ENCODE measurements around the gene MAGI2.
"Not testable (repeated sequence)": the region's sequence is repeated elsewhere in the genome, so short reads cannot be mapped to it uniquely, and the experiment has no call there.

The MAGI2 gene

DNA sequence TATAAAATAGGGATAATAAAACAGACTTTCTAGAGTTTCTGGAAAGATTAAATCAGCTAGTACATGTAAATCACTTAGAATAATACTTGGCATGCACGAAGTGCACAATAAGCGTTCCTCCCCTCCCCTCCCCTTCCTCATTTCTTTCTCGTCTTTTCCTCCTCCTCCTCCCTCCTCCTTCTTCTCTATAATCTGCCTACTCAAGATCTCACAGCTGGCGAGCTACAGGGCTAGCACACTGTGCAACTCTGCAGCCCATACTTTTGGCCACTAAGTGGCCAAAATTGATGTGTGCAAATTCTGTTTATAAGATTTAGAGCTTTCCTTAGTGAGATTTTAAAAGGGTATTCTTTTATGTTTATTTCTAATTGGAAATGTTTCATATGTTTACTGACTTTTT, 1089.6 kb downstream of the MAGI2 start:
- DNase-seq (ENCODE audit: low read depth in 2 of 2) = no peak

DNA sequence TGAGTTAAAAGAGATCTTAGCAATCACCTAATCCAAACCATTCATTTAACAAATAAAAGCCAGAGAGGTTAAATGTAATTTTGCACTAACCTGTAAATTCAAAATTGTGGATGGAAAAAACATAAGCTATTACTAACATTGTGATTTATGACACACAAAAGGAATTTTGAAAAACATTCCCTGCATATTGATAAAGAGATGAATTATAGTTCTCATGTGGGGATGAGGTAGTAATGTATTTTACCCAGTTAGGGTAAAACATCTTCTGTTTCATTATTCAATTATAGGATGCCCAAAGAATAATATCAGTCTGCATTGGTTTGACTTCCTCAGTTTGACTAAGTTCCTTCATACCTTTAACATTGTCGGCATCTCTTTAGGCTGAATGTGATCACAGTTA, 1093.6 kb downstream of the MAGI2 start:
- no peak for DNase-seq (ENCODE audit: low read depth in 2 of 2)

DNA sequence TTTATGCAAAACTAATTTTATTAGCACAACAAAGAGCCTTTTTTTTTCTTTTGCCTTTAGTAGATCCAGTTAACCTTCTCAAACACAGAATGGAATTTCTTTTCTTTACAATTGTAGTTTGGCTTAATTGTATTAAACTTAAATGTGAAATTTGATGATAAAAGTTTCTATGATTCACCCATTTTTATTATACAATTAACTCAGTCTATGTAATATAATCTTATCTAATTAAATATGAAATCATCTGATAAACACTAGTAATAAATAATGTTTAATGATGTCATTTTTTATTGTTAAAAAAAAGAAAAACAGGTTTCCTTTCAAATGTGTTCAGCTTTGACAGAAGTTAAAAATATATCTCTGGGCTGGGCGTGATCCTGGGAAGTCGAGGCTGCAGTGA, 1095.8 kb downstream of the MAGI2 start:
- DNase-seq (ENCODE audit: low read depth in 2 of 2) = no peak

DNA sequence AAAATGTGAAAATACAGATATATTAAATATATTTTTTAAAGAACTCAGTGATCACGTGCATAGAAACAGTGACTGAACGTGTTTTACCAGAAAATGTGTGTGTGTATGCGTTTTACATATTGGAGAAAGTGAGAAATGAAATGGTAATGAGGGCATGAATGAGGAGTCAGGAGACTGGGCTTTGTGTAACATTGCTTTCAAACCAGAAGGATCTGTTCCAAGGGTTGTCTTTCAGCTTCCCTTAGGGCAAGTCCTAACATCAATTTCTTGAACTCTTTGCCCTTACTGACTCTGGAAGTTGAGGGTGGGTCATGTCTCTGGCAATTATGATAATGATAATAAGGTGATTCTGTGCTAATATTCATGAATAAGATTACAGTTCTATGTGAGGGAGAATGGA, 1097.6 kb downstream of the MAGI2 start:
- DNase-seq (ENCODE audit: low read depth in 2 of 2) = no peak

DNA sequence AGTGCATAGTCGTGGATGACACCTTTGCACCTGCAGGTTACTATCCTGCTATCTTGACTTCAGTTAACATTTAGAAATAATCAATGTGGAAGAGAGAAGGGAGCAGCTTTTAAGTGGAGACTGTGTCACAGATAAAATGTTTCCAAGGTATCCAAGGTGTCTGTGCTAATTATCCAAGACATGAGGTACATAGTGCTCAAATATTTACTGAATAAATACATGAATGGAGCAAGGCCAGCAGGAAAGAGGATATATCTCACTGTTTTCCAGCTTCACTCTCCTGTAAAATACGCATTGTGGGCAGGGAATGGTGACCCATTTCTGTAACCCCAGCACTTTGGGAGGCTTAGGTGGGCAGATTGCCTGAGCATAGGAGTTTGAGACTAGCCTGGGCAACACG, 1102.5 kb downstream of the MAGI2 start:
- no peak for DNase-seq (ENCODE audit: low read depth in 2 of 2)

DNA sequence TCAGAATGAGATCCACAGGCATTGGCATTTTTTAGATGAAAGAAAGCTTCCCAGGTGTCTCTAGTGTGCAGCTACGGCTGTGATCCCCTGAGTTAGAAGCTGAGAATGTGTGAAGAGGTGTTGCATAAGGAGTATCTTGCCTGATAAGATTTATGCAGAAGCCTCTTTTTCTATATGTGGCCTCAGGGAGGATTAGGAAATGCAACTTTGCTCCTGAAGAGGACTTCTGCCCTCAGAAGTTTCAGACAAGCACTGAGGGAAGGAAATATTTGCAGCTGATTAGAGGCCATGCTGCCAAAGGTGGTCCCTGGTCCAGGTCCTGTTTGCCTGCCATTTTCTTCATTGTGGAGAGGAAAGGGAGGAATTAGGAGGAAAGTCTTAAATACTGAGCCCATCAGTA, 1103.1 kb downstream of the MAGI2 start:
- DNase-seq (ENCODE audit: low read depth in 2 of 2) = no peak

DNA sequence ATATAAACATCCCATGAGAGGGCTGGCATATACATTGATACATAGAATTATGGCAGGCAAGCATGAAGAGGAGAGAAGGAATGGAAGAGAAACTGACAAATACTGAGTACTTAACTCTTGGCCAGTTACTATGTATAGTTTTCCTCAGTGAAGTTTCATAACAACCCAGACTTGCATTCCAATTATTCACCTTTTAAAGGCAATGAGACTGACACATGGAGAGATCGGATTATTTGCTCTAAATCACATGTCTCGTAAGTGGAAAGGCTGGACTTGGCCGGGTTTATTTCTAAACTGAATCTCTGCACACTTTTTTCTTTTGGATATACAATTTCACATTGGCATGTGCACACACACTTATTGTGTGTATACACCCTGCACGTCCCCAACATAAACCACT, 1106.6 kb downstream of the MAGI2 start:
- no peak for DNase-seq (ENCODE audit: low read depth in 2 of 2)

DNA sequence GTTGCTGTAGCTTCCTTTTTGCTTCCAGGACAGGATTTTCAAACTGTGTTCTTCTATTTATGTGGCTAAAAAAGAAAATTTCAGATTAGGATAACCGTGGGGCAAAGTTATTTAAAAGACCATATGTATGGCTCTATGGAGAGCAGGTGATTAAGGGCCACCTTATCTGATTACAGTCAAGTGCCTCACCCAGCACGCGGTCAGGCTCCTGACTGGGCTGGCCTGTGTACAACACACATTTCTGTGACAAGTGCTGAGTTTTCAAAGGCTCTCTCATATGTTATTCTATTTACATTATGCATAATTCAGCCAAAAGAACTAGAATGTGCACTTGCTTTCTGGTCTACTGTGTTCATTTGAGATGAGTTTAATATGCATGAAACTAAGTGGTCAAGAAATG, 1107.5 kb downstream of the MAGI2 start:
- DNase-seq (ENCODE audit: low read depth in 2 of 2) = no peak

DNA sequence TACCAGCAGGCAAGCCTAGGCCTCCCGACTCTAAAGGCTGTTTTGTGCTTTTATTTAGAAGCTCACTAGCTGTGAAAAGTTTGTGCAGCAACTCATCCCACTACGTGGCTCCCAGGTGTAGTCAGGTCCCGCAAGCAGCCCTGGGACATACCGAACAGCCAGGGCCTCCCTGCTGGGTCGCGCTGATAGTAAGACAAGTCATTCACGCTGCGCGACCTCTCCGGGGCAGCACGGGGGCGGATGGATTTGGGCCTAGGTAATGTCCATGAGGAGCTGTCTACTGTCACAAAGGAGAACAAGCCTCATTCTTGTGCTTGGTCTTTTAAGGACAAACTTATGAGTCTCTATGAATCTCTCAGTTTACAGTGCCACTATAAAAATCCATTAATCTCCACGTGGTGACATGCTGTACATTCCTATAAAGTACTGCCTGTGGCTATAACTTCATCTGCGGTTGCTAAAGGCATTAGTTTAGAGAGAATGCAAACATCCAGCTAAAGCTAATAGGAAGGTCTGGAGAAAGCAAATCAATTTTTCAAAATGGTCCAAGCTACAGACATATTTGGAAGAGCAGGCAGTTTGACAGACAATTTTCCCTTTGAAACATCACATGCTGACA, 1108.1 kb downstream of the MAGI2 start:
- no peak for DNase-seq (ENCODE audit: low read depth in 2 of 2)

DNA sequence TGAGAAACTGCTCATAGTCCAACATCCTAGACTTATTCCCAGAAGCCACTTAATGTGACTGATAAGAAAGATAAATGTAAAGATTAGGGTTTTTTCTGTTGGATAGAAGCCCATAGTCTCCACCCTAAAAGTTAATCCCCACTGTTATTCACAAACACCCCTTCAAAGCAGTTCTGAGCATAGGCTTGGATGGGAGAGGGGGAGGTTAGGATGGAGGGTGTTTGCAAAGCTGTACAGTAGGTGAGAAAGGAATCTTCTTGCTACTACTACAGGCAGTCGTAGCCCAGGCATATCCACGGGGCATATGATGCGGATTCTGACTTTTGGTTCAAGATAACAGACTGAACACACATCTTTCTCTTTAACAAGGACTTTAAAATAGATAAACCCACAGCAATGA, 1119.0 kb downstream of the MAGI2 start:
- DNase-seq (ENCODE audit: low read depth in 2 of 2) = no peak

DNA sequence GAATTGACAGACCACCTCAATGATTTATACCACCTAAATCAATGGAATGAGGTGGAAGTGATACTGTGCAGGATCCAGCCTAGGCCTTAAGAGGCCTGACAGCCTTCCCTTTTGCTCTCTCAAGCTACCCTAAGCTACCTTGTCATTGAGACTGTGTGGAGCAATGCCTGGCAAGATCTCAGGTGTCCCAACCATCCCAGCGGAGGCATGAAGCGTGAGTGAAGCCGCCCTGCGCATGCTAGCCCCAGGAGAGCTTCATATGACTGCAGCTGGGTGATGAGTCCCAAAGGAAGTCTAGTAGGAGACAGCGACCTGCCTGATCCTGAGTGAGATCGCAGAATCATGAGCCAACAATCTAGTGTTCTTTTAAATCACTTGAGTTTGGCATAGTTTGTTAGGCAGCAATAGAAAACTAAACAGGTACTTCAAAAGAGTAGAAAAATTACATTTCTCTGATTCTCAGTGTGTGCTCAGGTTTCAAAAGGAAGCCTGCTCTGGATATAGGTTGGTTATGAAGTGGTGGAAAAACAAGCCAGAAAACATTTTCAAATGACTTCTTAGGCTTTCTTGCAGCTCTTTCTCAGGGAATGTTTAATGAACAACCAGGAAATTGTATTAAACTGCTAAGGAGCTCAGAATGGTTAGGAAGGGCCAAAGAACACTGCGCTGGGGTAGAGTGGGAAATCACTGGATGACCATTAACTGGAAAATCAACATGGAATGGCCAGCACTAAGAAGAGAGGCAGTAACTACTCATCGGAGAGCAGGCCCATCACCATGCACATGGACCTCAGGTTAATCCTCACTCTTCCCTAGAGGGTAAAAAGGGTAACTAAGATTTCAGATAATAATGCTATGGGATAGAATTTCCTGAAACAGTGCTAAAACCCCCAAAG, 1119.7 kb downstream of the MAGI2 start:
- DNase-seq (ENCODE audit: low read depth in 2 of 2) = no peak

DNA sequence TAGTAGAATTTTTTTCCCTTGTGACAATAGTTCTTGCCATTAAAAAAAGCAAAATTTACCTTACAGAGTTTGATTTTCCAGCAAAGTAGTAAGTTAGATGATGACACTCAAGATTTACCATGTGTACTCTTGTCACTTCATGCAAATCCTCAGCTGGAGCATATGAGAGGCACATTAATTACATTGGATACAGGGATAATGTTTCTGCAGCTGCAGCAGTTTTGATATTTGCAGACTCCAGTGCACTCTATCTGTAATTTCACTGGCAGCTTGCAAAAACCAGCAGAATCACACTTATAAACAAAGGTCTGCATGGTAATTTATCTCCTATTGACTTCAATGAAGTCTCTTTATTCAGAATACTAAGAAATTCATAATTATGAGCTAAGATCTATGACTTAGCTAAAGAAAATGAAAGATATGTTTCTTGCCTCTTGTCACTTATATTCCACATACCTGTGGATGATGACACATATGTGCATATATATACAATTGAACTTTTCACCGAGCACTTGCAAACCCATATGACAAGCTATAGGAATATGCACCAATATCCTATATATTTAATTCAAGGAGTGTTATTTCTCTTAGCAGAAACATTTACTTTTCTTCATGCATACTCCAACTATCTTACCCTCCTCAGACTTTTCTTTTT, 1124.3 kb downstream of the MAGI2 start:
- no peak for DNase-seq (ENCODE audit: low read depth in 2 of 2)

DNA sequence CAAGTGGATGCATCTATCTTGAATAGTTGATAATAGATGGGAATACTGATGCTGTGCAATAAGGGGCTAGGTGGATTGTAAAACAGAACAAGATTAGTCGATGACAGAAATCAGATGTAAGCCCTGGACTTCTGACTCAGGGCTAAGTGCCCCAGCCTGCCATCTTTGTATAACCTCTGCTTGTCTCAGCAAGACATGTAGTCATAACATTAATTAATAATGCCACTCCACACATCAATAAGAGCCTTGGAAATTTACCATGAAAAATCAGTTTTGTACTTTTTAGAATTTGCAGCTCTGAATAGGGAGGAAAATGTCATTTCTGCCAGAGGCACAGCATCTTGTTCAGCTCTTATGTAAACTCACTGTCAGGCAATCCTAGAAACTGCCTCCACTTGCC, 1125.7 kb downstream of the MAGI2 start:
- no peak for DNase-seq (ENCODE audit: low read depth in 2 of 2)

DNA sequence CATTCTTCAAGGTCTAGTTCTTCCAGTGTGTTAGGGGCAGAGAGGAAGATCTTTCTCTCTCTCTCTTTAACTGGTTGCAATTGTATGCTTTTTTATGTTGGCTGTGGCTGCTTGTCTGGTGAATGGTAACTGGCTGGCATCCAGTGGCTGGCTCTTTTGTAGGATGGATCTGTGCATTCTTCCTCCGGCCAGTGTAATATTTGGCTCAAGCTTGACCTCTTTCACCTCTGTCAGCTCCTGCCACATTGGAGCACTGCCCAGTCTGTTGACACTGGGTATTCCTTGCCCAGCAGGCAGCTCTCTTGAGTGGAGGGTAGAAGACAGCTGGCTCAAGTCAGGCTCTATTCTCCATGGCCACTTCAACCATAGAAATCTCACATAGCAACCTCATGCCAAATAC, 1126.6 kb downstream of the MAGI2 start:
- no peak for DNase-seq (ENCODE audit: low read depth in 2 of 2)

DNA sequence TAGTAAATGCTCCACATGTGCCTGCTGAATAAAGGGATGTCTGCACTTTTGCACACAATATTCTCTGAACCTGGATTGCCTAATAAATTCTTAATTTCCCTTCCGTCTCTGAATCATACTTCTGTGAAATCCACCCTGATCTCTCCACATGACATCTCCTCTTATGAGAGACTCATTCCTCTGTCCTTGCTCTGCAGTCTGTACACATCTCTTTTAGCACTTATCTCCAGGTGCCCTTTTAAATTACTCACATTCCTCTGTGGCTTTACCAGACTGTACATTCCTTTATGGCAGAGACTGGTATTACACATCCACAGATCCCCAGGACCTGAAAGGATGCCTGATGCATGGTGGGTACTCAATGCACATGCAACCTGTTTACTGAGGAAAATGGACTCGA, 1127.3 kb downstream of the MAGI2 start:
- DNase-seq (ENCODE audit: low read depth in 2 of 2) = no peak

DNA sequence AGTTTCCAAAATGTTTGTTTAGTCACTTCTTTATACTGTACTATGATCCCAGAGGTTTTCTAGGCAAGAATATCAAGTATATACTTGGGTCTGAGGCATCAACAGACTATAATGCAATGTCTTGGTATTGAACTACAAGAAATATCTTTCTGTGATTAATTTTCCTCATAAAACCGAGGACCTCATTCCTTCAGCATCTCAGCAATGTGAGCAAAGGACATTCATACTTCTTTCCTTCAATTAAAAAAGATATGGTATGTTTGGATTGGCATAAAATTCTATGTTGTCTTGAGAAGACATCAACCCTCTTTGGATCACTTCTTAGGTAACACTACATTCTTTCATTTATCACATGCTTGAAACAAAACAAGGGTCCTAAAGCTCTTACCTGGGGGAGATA, 1130.3 kb downstream of the MAGI2 start:
- DNase-seq (ENCODE audit: low read depth in 2 of 2) = no peak

DNA sequence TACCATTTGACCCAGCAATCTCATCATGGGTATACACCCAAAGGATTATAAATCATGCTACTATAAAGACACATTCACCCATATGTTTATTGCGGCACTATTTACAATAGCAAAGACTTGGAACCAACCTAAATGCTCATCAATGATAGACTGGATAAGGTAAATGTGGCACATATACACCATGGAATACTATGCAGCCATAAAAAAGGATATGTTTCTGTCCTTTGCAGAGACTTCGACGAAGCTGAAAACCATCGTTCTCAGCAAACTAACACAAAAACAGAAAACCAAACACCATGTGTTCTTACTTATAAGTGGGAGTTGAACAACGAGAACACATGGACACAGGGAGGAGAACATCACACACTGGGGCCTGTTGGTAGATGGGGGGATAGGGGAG, 1131.2 kb downstream of the MAGI2 start:
- not testable (repeated sequence) for DNase-seq (ENCODE audit: low read depth in 2 of 2)

DNA sequence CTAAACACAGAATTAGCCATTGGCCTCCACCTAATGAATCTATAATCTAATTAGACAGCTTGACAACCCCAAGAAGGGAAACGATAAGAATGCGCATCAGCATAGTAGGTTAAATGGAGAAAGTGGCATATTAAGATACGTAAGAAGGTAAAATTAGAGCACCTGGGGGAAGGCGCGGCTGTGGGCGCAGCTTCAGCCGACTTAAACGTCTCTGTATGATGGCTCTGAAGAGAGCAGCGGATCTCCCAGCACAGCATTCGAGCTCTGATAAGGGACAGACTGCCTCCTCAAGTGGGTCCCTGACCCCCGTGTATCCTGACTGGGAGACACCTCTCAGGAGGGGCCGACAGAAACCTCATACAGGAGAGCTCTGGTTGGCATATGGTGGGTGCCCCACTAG, 1136.1 kb downstream of the MAGI2 start:
- DNase-seq (ENCODE audit: low read depth in 2 of 2) = no peak

DNA sequence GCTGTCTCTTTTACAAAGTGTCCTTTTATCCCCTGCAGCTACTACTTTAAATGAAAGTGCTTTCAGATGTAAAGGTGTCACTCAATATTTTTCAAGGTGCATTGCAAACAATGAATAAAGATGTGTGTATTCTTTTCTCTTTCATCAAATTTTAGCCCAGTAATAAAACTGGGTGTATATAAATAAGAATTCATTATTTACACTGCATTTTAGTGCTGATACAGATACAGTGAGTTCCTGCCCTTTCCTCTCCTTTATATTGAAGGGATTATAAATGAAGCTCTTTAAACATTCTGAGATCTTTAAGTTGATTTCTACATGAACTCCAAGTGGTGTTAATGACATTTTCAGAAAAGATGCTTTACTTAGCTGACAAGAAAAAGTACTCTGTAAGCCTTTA, 1137.4 kb downstream of the MAGI2 start:
- DNase-seq (ENCODE audit: low read depth in 2 of 2) = no peak

DNA sequence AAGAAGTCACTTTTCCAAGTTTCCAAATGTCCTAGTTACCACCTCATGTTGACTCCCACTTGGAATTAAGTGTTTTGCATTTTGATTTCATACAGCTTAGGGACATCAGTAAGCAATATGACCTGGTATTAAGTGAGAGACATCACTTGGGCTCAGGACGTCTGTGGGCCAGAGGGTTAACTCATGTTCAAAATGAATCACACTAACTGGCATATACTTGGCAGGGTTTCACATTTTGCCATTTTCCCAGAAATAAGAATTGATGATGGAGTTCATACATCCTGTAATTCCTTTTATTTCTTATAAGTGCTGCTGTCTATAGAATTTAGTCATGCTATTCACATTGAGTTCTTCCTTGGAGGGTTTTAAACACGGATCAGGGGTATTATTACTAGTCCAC, 1138.3 kb downstream of the MAGI2 start:
- no peak for DNase-seq (ENCODE audit: low read depth in 2 of 2)

DNA sequence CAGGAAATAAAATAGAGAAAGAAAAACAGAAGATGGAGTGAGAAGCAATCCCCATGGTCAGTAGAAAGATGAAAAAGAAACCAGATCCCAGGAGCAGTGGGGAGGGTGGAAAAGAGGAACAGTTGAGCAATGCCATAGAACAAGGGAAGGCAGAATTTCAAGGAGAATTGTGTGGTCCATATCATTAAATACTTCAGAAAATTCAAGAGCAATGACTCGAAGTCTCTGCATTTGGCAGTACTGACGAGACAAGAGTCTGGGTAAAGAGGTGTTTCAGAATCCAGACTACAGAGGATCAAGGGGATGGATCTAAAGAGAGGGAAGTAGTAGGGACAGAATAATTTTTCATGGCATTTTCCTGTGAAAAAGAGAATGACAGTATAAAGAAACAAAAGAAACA, 1142.3 kb downstream of the MAGI2 start:
- DNase-seq (ENCODE audit: low read depth in 2 of 2) = no peak

DNA sequence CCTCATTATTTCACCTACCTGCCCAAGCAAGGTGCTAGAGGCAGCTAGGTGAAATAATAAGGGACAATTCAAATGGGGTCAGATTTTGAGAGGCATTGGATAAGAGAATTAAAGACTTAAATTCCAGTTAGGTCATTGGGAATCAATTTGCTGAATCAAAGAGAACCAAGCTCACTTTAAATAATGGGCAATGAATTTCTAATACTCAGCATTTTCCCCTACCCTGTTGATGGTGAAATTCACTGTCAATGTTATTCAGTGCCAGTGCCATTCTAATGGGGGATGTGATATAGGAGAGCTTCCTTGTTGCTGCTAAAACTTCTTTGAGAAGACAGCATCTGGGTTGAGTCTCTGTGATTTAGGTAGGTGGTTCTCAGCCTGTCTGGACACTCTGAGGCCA, 1145.6 kb downstream of the MAGI2 start:
- no peak for DNase-seq (ENCODE audit: low read depth in 2 of 2)

DNA sequence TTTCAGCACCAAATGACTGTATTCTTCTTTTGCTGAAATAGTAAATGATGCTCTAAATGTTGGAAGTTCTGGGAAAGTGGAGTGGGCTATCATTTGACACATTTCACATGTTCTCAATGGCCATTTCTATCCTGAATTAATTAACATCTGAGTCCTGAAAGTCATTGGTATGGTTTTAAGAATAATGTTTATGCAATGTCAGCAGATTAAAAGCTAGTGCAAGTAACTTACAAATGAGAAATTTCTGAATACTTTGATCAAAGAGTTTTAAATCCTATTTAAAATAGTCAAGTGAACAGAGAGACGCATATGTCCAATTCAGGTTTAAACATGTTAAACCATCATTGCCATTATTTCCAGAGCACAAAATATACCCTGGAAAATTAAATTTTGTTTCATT, 1146.8 kb downstream of the MAGI2 start:
- DNase-seq (ENCODE audit: low read depth in 2 of 2) = no peak
